Measurements from ENCODE around the gene SNX25.

DNA sequence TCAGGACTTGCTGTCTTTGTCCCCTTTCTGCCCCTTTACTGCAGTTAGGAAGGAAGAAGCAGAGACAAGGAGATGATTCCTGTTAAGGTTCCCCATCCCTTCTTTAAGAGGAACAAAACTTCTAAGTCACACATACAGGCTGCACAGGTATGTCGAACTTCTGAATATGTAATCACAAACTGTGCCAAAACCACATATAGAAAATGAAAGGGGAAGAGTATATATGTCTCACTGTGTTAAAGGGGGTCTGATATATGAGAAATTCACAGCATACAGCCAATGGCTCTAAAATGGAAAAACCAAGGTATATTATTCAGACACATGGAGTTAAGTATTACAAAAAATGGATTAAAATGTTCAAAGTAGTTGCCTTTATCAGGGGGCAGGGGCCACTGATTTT lies 17.3 kb upstream of the SNX25 start:
- TF ChIP-seq, protein P1, sequence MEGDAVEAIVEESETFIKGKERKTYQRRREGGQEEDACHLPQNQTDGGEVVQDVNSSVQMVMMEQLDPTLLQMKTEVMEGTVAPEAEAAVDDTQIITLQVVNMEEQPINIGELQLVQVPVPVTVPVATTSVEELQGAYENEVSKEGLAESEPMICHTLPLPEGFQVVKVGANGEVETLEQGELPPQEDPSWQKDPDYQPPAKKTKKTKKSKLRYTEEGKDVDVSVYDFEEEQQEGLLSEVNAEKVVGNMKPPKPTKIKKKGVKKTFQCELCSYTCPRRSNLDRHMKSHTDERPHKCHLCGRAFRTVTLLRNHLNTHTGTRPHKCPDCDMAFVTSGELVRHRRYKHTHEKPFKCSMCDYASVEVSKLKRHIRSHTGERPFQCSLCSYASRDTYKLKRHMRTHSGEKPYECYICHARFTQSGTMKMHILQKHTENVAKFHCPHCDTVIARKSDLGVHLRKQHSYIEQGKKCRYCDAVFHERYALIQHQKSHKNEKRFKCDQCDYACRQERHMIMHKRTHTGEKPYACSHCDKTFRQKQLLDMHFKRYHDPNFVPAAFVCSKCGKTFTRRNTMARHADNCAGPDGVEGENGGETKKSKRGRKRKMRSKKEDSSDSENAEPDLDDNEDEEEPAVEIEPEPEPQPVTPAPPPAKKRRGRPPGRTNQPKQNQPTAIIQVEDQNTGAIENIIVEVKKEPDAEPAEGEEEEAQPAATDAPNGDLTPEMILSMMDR (IDR thresholded peaks at IDR 0.05) = no peak
- no peak for TF ChIP-seq POLR2A (IDR thresholded peaks at IDR 0.05; ENCODE audit: low read depth)

Data from esophagus muscularis mucosa (tissue), 3 donors.